IMR-90 (cell line): ENCODE measurements around the gene DPP6. TPM values are rescaled to one million over a fixed set of nuclear protein-coding genes. Genes with fewer than 3 reads are reported as not detected.

Experiments
- ATAC-seq: fragments of 200-7000 bp; cut with Tn5 transposase; 2 replicates; pipeline ENCODE4 v1.9.1; 2020; ENCODE audit warnings: low read depth, mild to moderate bottlenecking, moderate library complexity
- BruUV-seq: library from RNA; stranded (reverse); fragments of 400-500 nt; replicated peaks from 2 replicates; lab custom pipeline; 2021; lab: Mats Ljungman, UMichigan
- CTCF ChIA-PET: fragments of 300-600 bp; formaldehyde crosslinking; extraction: SDS; loops from one replicate; lab custom pipeline; 2021; ENCODE audit warnings: antibody characterized with exemption; lab: Yijun Ruan, JAX
- POLR2A ChIA-PET: fragments of 300-600 bp; sonication (Branson Sonifier 250); formaldehyde crosslinking; loops from one replicate; lab custom pipeline; 2022; ENCODE audit warnings: antibody characterized with exemption; ENCODE audit not compliant: unreplicated experiment; lab: Charles Lee
- DNase-seq: peaks from one replicate; pipeline ENCODE4 v3.0.0; 2013
- H2AFZ ChIP-seq: replicated peaks from 2 replicates; pipeline ENCODE3; 2013; ENCODE audit warnings: low read length, mild to moderate bottlenecking; ENCODE audit not compliant: poor library complexity
- H2AK5ac ChIP-seq: 2 replicates; pipeline ENCODE4 v1.6.1; 2013; ENCODE audit warnings: low read depth, low read length, inconsistent platforms
- H2AK9ac ChIP-seq: replicated peaks from 2 replicates; pipeline ENCODE3; 2013; ENCODE audit warnings: mild to moderate bottlenecking, low read depth, low read length, moderate library complexity; ENCODE audit not compliant: poor library complexity
- H2BK120ac ChIP-seq: 2 replicates; pipeline ENCODE4 v1.6.1; 2013; ENCODE audit warnings: low read depth, low read length, inconsistent platforms
- H2BK15ac ChIP-seq: 3 replicates; pipeline ENCODE4 v1.6.1; 2013; ENCODE audit warnings: low read depth, low read length, inconsistent platforms
- H2BK20ac ChIP-seq: 2 replicates; pipeline ENCODE4 v1.6.1; 2013; ENCODE audit warnings: low read depth, mild to moderate bottlenecking, inconsistent platforms, low read length, moderate library complexity
- H2BK5ac ChIP-seq: 2 replicates; pipeline ENCODE4 v1.6.1; 2013; ENCODE audit warnings: mild to moderate bottlenecking, low read depth, low read length, inconsistent platforms; ENCODE audit not compliant: poor library complexity, severe bottlenecking
- H3K14ac ChIP-seq: replicated peaks from 2 replicates; pipeline ENCODE4 v1.6.1; 2013; ENCODE audit warnings: low read depth, low read length, inconsistent platforms
- H3K18ac ChIP-seq: 2 replicates; pipeline ENCODE4 v1.6.1; 2013; ENCODE audit warnings: low read depth, low read length, control low read depth
- H3K23ac ChIP-seq: 2 replicates; pipeline ENCODE4 v1.6.1; 2013; ENCODE audit warnings: low read depth, low read length, inconsistent platforms
- H3K27ac ChIP-seq: 2 replicates; pipeline ENCODE4 v1.5.1; 2013; ENCODE audit warnings: mild to moderate bottlenecking, control low read depth, low read length; ENCODE audit not compliant: insufficient read depth
- H3K27me3 ChIP-seq: 2 replicates; pipeline ENCODE4 v1.6.1; 2013; ENCODE audit warnings: low read length; ENCODE audit not compliant: control insufficient read depth, insufficient read depth
- H3K36me3 ChIP-seq: 2 replicates; pipeline ENCODE4 v1.6.1; 2013; ENCODE audit warnings: low read length, mixed read lengths; ENCODE audit not compliant: control insufficient read depth, insufficient read depth
- H3K4ac ChIP-seq: 2 replicates; pipeline ENCODE4 v1.6.1; 2013; ENCODE audit warnings: low read depth, low read length, inconsistent platforms
- H3K4me1 ChIP-seq: 2 replicates; pipeline ENCODE4 v1.6.1; 2013; ENCODE audit warnings: low read length, mixed read lengths; ENCODE audit not compliant: control insufficient read depth, insufficient read depth
- H3K4me2 ChIP-seq: 2 replicates; pipeline ENCODE4 v1.6.1; 2013; ENCODE audit warnings: low read depth, mild to moderate bottlenecking, control low read depth, low read length, moderate library complexity
- H3K4me3 ChIP-seq: 2 replicates; pipeline ENCODE4 v1.5.1; 2013; ENCODE audit warnings: low read depth, mild to moderate bottlenecking, control low read depth, low read length, moderate library complexity; ENCODE audit not compliant: insufficient read depth
- H3K56ac ChIP-seq: 2 replicates; pipeline ENCODE4 v1.6.1; 2013; ENCODE audit warnings: low read length, inconsistent platforms; ENCODE audit not compliant: insufficient read depth; ENCODE audit errors: extremely low read depth
- H3K79me1 ChIP-seq, 2 experiments: 2 replicates each; pipeline ENCODE4 v1.6.1; 2013; ENCODE audit warnings: low read length in 2 of 2, inconsistent platforms in 1 of 2, low read depth in 1 of 2
- H3K9ac ChIP-seq: 2 replicates; pipeline ENCODE4 v1.6.1; 2013; ENCODE audit warnings: low read depth, low read length, control low read depth
- H3K9me1 ChIP-seq: 2 replicates; pipeline ENCODE4 v1.6.1; 2013; ENCODE audit warnings: low read length, inconsistent platforms; ENCODE audit not compliant: insufficient read depth
- H3K9me3 ChIP-seq: 2 replicates; pipeline ENCODE4 v1.6.1; 2013; ENCODE audit warnings: low read length; ENCODE audit not compliant: control insufficient read depth, insufficient read depth
- H4K20me1 ChIP-seq: 2 replicates; pipeline ENCODE4 v1.6.1; 2013; ENCODE audit warnings: low read length, inconsistent platforms; ENCODE audit not compliant: insufficient read depth
- H4K5ac ChIP-seq: 2 replicates; pipeline ENCODE4 v1.6.1; 2013; ENCODE audit warnings: mild to moderate bottlenecking, low read depth, low read length, control low read depth
- H4K8ac ChIP-seq, 2 experiments: 2 replicates each; pipeline ENCODE4 v1.6.1; 2013; ENCODE audit warnings: low read depth in 2 of 2, low read length in 2 of 2, control low read depth in 1 of 2, inconsistent platforms in 1 of 2
- H4K91ac ChIP-seq: 2 replicates; pipeline ENCODE4 v1.6.1; 2013; ENCODE audit warnings: low read depth, low read length, inconsistent platforms; ENCODE audit not compliant: insufficient read depth
- BHLHE40 ChIP-seq: fragments of 150-350 bp; IDR thresholded peaks from 2 replicates; pipeline ENCODE4 v1.6.1; 2016; ENCODE audit warnings: mild to moderate bottlenecking, low read depth, low read length
- CEBPB ChIP-seq: IDR thresholded peaks from 2 replicates; pipeline ENCODE4 v1.6.1; 2012; ENCODE audit warnings: low read depth, low read length, improper control_type of control experiment
- CHD1 ChIP-seq: IDR thresholded peaks from 2 replicates; pipeline ENCODE4 v1.6.1; 2012; ENCODE audit warnings: low read depth, low read length, improper control_type of control experiment
- CTCF ChIP-seq: conservative IDR thresholded peaks from 2 replicates; pipeline ENCODE4 v1.5.1; 2012; ENCODE audit warnings: mild to moderate bottlenecking, low read depth, low read length, improper control_type of control experiment
- ELK1 ChIP-seq: fragments of 150-350 bp; IDR thresholded peaks from 2 replicates; pipeline ENCODE4 v1.6.1; 2016; ENCODE audit warnings: low read depth, mild to moderate bottlenecking, low read length, moderate library complexity, borderline replicate concordance
- FOS ChIP-seq: fragments of 150-350 bp; IDR thresholded peaks from 2 replicates; pipeline ENCODE4 v1.6.1; 2016; ENCODE audit warnings: low read depth, low read length
- MAFK ChIP-seq: IDR thresholded peaks from 2 replicates; pipeline ENCODE4 v1.6.1; 2012; ENCODE audit warnings: low read depth, low read length, improper control_type of control experiment
- MXI1 ChIP-seq: IDR thresholded peaks from 2 replicates; pipeline ENCODE4 v1.6.1; 2012; ENCODE audit warnings: low read depth, mild to moderate bottlenecking, low read length, moderate library complexity, borderline replicate concordance
- NFE2L2 ChIP-seq: fragments of 150-350 bp; IDR thresholded peaks from 2 replicates; pipeline ENCODE4 v1.6.1; 2016; ENCODE audit warnings: low read depth, mild to moderate bottlenecking, low read length
- POLR2A ChIP-seq: IDR thresholded peaks from 2 replicates; pipeline ENCODE4 v1.6.1; 2012; ENCODE audit warnings: mild to moderate bottlenecking, low read depth, low read length
- RAD21 ChIP-seq: IDR thresholded peaks from 2 replicates; pipeline ENCODE4 v1.6.1; 2012; ENCODE audit warnings: low read length, improper control_type of control experiment
- RCOR1 ChIP-seq: IDR thresholded peaks from 2 replicates; pipeline ENCODE4 v1.6.1; 2012; ENCODE audit warnings: mild to moderate bottlenecking, low read length, improper control_type of control experiment; ENCODE audit not compliant: insufficient replicate concordance
- RFX5 ChIP-seq: IDR thresholded peaks from 2 replicates; pipeline ENCODE4 v1.8.0; 2012; ENCODE audit warnings: low read depth, mild to moderate bottlenecking, low read length, moderate library complexity
- SMC3 ChIP-seq: fragments of 150-350 bp; IDR thresholded peaks from 2 replicates; pipeline ENCODE4 v1.6.1; 2016; ENCODE audit warnings: low read depth, mild to moderate bottlenecking, antibody characterized with exemption, low read length, moderate library complexity
- USF2 ChIP-seq: fragments of 150-350 bp; IDR thresholded peaks from 2 replicates; pipeline ENCODE4 v1.6.1; 2017; ENCODE audit warnings: mild to moderate bottlenecking, antibody characterized with exemption, low read length, low read depth
- WGBS, 2 experiments: methylation state at CpG; one replicate each; pipeline versions ENCODE4 v1.1.5 to v1.1.7; 2013; ENCODE audit warnings: missing lambda C conversion rate in 2 of 2; ENCODE audit not compliant: insufficient read length in 1 of 2; ENCODE audit errors: extremely low coverage in 2 of 2; 5-methylcytosine and 5-hydroxymethylcytosine counted together
- dilution Hi-C: fragments of 300-500 bp; cut with HindIII; formaldehyde crosslinking; loops from one replicate; pipeline ENCODE4 v1.14.3; 2018; ENCODE audit warnings: low sequenced_read_pairs; ENCODE audit not compliant: unreplicated experiment
- in situ Hi-C: fragments of 300-500 bp; cut with MboI; formaldehyde crosslinking; loops from 3 replicates; pipeline ENCODE4 v1.14.3; 2019; ENCODE audit warnings: low sequenced_read_pairs, inconsistent platforms, mixed read lengths
- intact Hi-C: fragments of 100-400 bp; cut with micrococcal nuclease; formaldehyde crosslinking; loops from 2 replicates; pipeline ENCODE4 v1.10.0; 2022
- polyA plus RNA-seq, 3 experiments: library from polyadenylated mRNA; depleted of rRNA; stranded (reverse); fragments of >200 nt; gene quantifications; 2 replicates each; pipeline ENCODE4 v1.2.3, GENCODE V29; 2012; ENCODE audit warnings: low replicate concordance in 1 of 3
- total RNA-seq: library from RNA; depleted of rRNA; stranded (reverse); fragments of >200 nt; gene quantifications from 2 replicates; pipeline ENCODE4 v1.2.3, GENCODE V29; 2012

The DPP6 gene
- total and polyA plus RNA-seq, 2 of the 4 experiments (the other 2 are of a cell fraction) = not detected

GRCh38 chr7:154679379-154680053, 627.3 kb downstream of the DPP6 start:
- no peak for DNase-seq
- 14% methylated on average over 1 of the region's 8 CpGs; no CpG with 5 or more reads in 1 of the 2 experiments for WGBS, 2 experiments
- Histone ChIP-seq H3K4me2 (no peak overlapping the region), H3K27me3 (no peaks in the 10 kb centered on the region), H2BK15ac (no peak overlapping the region), H3K36me3 (no peaks in the 10 kb centered on the region), H4K5ac (no peak overlapping the region), H3K9me1 (no peaks in the 10 kb centered on the region), H2AFZ (no peak overlapping the region), H2BK5ac (no peak overlapping the region), H3K18ac (no peak overlapping the region), H3K56ac (no peak overlapping the region), H3K14ac (no peak overlapping the region), H2AK9ac (no peak overlapping the region), H3K9me3 (peaks cover 30% of the 10 kb centered on the region), H2BK120ac (no peak overlapping the region), H2AK5ac (no peak overlapping the region), H4K8ac (no peak overlapping the region), H3K4ac (no peak overlapping the region), H3K9ac (no peak overlapping the region), H4K91ac (no peak overlapping the region), H2BK20ac (no peak overlapping the region), H3K4me3 (no peak overlapping the region), H3K79me1 (no peaks in the 10 kb centered on the region), H3K27ac (no peak overlapping the region), H4K20me1 (no peaks in the 10 kb centered on the region), H3K23ac (no peak overlapping the region), H3K4me1 (no peaks in the 10 kb centered on the region)
- POLR2A ChIA-PET = no interaction called here
- intact Hi-C loops (no loop called here), dilution Hi-C loops (no loop called here), in situ Hi-C loops (no loop called here)
- CTCF ChIA-PET = no interaction called here
- no TSS peak for BruUV-seq
- no peak for ATAC-seq
- TF ChIP-seq BHLHE40 (no peak), CHD1 (no peak), SMC3 (no peak), NFE2L2 (no peak), ELK1 (no peak), USF2 (no peak), RFX5 (no peak), MAFK (no peak), FOS (no peak), MXI1 (no peak), RCOR1 (no peak), RAD21 (no peak), CTCF (no peak), CEBPB (no peak), POLR2A (no peak)
